ENCODE measurements around the gene GPR171. TPM values are rescaled to one million over a fixed set of nuclear protein-coding genes. Genes with fewer than 3 reads are reported as not detected.

Gene GPR171
- total and polyA plus RNA-seq, 2 of the 13 experiments (the other 11 are each of a cell fraction or from before 2014, with no cell fraction given): not detected

DNA sequence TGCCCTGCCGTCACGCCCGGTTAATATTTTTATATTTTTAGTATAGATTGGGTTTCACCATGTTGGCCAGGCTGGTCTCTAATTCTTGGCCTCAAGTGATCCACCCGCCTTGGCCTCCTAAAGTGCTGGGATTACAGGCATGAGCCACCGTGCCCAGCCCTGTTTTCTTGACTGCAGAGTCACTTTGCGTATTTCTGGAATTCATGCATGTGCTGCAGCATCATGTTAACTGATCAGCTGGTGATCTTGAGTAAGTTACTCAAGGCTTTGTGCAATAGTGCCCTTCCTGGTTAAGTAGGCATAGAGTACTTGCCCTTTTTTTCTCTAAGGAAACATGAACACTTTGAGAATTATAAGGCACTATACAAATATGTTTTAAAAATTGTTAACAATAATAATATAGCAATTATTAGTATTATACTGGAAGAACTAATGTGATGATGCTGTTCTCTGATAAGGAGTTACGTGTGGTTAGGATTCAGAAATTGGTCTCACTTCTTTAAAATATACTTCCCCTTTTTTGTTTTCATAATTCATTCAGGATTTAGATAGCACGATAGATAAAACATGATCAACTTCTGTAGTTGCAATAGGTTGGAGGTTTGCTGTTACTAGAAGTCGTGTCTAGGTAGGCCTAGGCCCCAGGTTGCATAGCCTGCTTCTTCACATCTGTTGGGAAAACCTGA lies 33.6 kb downstream of the GPR171 start (continued):
- TF ChIP-seq, protein P1, sequence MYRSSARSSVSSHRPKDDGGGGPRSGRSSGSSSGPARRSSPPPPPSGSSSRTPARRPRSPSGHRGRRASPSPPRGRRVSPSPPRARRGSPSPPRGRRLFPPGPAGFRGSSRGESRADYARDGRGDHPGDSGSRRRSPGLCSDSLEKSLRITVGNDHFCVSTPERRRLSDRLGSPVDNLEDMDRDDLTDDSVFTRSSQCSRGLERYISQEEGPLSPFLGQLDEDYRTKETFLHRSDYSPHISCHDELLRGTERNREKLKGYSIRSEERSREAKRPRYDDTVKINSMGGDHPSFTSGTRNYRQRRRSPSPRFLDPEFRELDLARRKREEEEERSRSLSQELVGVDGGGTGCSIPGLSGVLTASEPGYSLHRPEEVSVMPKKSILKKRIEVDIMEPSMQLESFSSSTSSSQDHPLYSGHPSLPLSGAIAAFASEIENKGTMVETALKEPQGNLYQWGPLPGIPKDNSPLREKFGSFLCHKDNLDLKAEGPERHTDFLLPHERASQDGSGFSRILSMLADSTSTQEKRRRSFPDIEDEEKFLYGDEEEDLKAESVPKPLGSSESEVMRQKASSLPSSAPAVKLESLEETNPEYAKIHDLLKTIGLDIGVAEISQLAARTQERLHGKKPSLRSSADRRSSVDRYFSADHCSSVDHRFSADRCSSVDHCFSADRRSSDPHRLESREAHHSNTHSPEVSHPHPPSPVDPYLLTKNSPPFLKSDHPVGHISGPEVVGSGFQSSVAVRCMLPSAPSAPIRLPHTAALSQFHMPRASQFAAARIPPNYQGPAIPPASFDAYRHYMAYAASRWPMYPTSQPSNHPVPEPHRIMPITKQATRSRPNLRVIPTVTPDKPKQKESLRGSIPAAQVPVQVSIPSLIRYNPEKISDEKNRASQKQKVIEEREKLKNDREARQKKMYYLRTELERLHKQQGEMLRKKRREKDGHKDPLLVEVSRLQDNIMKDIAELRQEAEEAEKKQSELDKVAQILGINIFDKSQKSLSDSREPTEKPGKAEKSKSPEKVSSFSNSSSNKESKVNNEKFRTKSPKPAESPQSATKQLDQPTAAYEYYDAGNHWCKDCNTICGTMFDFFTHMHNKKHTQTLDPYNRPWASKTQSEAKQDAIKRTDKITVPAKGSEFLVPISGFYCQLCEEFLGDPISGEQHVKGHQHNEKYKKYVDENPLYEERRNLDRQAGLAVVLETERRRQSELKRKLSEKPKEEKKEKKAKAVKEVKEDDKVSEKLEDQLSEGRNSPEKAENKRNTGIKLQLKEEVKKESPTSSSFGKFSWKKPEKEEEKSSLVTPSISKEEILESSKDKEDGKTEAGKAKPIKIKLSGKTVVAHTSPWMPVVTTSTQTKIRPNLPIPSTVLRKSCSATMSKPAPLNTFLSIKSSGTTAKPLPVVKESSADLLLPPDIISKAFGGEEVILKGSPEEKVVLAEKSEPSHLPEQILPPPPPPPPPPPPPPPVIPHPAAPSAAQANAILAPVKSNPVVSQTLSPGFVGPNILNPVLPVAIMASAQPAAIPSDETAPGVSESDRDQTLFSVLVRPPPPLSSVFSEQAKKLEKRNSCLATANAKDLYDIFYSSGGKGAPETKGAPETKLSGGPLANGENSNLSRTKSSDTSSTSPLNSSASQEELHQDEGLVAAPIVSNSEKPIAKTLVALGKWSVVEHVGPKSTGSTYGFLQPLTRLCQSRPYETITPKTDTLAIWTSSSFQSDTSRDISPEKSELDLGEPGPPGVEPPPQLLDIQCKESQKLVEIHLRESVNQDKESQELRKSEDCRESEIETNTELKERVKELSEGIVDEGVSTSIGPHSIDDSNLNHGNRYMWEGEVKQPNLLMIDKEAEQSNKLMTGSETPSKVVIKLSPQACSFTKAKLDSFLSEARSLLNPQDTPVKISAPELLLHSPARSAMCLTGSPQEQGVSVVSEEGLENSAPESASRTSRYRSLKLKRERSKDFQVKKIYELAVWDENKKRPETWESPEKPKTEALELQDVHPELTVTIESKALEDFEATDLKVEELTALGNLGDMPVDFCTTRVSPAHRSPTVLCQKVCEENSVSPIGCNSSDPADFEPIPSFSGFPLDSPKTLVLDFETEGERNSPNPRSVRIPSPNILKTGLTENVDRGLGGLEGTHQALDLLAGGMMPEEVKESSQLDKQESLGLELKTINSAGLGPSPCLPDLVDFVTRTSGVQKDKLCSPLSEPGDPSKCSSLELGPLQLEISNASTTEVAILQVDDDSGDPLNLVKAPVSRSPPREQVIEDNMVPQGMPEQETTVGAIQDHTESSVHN (CRISPR knock-in tag; IDR thresholded peaks at IDR 0.05): no peak
- TF ChIP-seq, protein P2, sequence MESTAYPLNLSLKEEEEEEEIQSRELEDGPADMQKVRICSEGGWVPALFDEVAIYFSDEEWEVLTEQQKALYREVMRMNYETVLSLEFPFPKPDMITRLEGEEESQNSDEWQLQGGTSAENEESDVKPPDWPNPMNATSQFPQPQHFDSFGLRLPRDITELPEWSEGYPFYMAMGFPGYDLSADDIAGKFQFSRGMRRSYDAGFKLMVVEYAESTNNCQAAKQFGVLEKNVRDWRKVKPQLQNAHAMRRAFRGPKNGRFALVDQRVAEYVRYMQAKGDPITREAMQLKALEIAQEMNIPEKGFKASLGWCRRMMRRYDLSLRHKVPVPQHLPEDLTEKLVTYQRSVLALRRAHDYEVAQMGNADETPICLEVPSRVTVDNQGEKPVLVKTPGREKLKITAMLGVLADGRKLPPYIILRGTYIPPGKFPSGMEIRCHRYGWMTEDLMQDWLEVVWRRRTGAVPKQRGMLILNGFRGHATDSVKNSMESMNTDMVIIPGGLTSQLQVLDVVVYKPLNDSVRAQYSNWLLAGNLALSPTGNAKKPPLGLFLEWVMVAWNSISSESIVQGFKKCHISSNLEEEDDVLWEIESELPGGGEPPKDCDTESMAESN (CRISPR knock-in tag; conservative IDR thresholded peaks at IDR 0.05): no peak
- no peak for TF ChIP-seq NFIC (IDR thresholded peaks at IDR 0.05; ENCODE audit: low read length)

All from HepG2 (cell line).